ENCODE results near the gene ZSCAN26.
"Not testable (repeated sequence)": the region's sequence is repeated elsewhere in the genome, so short reads cannot be mapped to it uniquely, and the experiment has no call there.

DNA sequence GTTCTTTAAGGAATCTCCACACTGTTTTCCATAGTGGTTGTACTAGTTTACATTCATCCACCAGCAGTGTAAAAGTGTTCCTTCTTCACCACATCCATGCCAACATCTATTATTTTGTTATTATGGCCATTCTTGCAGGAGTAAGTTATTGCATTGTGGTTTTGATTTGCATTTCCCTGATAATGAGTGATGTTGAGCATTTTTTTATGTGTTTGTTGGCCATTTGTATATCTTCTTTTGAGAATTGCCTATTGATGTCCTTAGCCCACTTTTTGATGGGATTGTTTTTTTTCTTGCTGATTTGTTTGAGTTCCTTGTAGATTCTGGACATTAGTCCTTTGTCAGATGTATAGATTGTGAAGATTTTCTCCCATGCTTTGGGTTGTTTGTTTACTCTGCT lies 39.4 kb downstream of the ZSCAN26 start:
- not testable (repeated sequence) for TF ChIP-seq CTCF (IDR thresholded peaks at IDR 0.05; ENCODE audit: low read depth, low read length, poor library complexity, severe bottlenecking); EZH2phosphoT487 (IDR thresholded peaks at IDR 0.05; ENCODE audit: borderline replicate concordance, low read length)

All from DOHH2 (cell line).